Stimulated activated CD8-positive, alpha-beta memory T cell treated with anti-CD3 and anti-CD28 coated beads, Interleukin-4, amount 100 ng/mL, for 1 hour (primary cell): ENCODE results near the gene BRSK1.

ENCODE experiments used
- DNase-seq, 2 donors: peaks; one replicate each; pipeline ENCODE4 v3.0.0-alpha.2; 2020; ENCODE audit warnings: low read depth in 2 of 2, low spot score in 1 of 2

The BRSK1 gene

DNA sequence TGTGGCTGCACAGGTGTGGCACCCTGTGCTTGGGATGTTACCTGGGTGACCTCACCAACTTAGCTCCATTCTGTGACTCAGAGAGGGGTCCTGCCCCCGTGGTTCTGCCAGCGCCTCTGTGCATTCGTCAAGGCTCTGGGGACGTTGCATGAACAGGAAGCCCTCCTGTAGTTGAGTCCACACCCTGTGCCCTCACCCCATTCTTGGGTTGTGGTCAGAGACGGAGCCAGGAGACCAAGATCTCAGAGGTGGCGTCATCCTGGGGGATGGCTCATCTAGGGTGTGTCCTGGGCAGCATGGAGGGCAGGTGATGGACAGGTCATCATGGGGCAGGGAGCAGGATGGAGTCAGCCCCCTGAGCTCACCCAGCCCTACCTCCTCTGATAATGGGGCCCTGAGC lies 68.2 kb downstream of the BRSK1 start:
- no peak for DNase-seq

DNA sequence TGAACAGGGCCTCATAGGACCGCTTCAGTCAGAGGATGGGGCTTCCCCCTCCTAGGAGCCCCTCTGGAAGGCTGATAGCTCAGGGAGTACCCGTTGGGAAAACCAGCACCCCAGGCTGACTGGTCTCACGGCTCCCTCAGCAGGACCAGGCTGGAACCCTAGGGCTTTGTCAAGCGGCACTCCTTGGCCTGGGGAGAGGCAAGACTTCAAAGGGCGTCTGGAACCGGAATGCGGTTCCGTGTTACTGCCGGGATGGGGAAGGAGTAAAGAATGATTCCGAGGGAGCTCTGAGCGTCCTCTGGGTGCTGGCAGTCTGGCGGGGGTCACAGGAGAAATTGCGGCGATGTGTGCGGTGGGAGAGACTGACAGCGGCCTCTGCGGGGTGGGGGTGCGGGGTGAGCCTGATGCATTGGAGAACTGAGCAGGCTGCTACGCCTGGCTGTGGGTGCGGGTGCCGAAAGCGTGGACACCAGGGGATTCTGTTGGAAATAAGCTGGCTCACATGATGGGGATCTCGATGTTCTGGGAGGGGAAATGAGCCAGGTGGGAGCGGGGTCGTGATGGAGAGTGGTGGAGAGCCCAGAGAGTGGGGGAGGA lies 68.8 kb downstream of the BRSK1 start:
- DNase-seq = no peak

- no peak for DNase-seq
Measured at GRCh38 chr19:55353356-55353802, 69.6 kb downstream of the BRSK1 start.

DNA sequence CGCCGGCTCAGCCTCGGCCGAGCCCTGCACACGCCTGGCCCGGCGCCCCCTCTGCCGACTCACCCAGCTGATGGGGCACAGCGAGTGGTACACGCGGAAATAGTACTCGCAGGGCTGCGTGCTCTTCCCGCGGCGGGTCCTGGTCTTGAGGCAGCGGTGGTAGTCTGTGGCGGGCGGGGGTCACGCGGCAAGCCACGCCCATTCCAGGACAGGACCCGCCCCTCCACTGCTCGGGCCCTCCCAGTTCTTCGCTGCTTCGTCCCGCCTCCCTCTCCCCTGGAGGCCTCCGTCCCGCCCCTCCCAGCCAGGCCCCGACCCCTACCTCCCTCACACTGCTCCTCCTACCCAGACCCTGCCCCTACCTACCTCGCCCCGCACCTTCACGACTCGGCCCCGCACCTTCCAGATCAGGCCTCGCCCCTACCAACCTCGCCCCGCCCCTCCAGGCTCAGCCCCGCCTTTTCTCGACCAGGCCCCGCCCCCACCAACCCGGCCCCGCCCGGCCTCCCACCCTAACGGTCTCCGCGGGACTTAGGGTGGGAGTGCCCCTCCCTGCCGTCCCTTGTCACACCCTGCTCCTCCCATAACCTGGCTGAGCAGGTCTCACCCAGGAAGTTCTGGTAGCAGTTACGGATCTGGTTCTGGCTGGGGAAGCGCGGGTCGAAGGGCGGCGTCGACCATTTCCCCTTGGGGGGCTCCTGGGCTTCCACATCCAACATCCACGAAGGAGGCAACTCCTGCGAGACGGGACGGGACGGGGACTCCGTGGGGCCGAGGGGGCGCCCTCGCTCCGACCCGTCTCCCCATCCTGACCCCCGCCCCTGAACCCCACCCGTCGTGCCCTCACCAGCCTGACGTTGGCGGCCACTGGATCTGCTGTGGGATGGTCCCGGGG lies 70.3 kb downstream of the BRSK1 start:
- DNase-seq = no peak

GRCh38 chr19:55354698-55355212 lies 71.0 kb downstream of the BRSK1 start, which contains the start of gene COX6B2:
Gene COX6B2, minus strand, starts transcription at chr19:55354719. Its CDS starts 198 bp downstream, at chr19:55354521.
- DNase-seq = no peak

GRCh38 chr19:55355213-55355821 lies 71.5 kb downstream of the BRSK1 start:
- DNase-seq = no peak

DNA sequence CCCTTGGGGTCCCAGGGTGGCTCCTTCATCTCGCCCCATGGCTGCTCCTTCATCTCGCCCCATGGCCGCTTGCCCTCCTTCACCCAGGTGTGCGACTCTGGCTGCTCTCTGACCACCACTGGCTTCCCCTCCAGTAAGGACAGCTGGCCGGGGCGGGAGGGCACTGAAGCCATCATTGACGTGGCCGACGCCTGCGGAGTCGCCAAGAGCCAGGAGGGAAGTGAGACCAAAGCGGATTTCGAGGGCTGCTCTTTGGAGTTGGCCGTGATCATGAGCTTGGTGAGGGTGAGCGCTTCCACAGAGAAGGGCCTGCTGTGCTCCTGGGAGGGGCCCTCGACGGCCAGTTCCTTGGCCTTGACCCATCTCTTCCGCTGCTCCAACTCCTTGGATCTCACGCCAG lies 74.7 kb downstream of the BRSK1 start:
- no peak for DNase-seq

DNA sequence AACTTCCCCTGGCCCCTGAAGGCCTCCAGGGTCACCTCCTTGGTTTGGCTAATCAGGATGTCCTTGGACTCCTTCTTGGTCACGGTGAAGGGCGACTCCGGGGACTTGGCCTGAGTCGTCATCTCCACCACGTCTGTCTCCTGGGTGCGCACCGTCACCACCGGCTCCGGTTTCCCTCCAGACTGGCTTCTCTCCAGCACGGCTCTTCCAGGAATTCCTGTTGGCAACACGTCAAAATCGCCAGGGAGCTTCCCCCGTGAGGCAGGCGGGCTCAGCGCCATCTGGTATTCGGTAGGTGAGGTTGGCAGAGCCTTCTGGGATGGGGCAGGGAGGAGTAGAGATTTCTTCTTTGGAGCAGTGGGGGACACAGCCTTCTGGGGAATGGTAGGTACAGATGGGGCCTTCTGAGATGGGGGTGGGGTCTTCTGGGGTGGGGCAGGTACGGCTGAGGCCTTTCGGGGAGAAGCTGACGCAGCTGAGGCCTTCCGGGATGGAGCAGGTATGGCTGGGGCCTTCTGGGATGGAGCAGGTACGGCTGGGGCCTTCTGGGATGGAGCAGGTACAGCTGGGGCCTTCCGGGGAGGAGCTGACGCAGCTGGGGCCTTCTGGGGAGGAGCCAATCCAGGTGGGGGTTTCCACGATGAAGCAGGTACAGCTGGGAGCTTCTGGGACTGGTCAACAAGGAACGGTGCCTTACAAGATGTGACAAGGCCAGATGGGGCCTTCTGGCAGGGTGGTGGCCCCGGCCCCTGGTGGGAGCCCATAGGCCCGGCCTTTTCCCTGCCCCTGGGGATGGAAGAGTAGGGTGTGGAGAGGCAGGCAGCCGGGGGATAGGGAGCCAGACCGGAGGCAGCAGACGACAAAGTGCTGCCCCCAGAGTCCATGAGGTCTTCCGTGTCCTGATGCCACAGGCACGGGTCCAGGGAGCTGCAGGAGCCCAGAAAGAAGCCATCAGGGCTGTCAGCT lies 75.4 kb downstream of the BRSK1 start:
- no peak for DNase-seq

DNA sequence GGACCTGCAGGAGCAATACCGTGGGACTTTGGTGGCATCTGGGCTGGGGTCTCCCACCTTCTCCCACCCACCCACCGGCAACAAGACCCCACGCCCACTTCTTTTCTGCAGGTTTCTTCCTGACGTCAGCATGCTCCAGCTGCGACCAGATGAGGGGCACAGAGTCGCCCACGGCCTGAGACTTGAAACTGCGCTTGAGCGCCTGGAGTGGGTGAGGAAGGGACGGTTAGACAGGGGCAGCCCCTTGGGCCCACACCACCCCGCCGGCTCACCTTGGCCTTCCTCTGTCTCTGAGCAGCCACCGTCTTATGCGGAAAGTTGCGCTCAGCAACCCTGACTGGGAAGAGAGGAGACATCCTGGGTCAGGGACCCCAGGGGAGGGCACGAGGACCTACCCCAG lies 77.1 kb downstream of the BRSK1 start:
- DNase-seq = no peak
